B cell (primary cell): ENCODE results near the gene COL6A1. TPM values are rescaled to one million over a fixed set of nuclear protein-coding genes. Genes with fewer than 3 reads are reported as not detected.

Source experiments
- ATAC-seq: fragments of 200-7000 bp; cut with Tn5 transposase; one replicate; pipeline ENCODE4 v1.10.0; 2021; ENCODE audit warnings: low read depth, mild to moderate bottlenecking, moderate number of reproducible peaks, moderate library complexity
- CTCF ChIA-PET: fragments of 350-600 bp; sonication (Branson Sonifier 250); formaldehyde crosslinking; loops from one replicate; lab custom pipeline; 2021; ENCODE audit warnings: antibody characterized with exemption, inconsistent platforms; lab: Charles Lee
- POLR2A ChIA-PET: fragments of 350-600 bp; sonication (Branson Sonifier 250); formaldehyde crosslinking; loops from one replicate; lab custom pipeline; 2021; ENCODE audit warnings: antibody characterized with exemption; lab: Charles Lee
- DNase-seq: peaks from one replicate; pipeline ENCODE4 v3.0.0; 2013
- H2AFZ ChIP-seq: 2 replicates; pipeline ENCODE4 v1.6.1; 2012; ENCODE audit warnings: mild to moderate bottlenecking, low read depth, low read length; ENCODE audit not compliant: insufficient read depth, poor library complexity, severe bottlenecking
- H3K27ac ChIP-seq, 2 donors: 1 replicate in 1 of 2; 2 replicates in 1 of 2; pipeline ENCODE4 v1.5.1; 2012 to 2013; ENCODE audit warnings: low read length in 2 of 2, mild to moderate bottlenecking in 2 of 2, moderate library complexity in 1 of 2
- H3K27me3 ChIP-seq, 4 experiments: fragments of 200-600 bp in 1 of 4; sonication (generic) in 1 of 4; replicated peaks in 1 of 4; 1 replicate in 2 of 4; 2 replicates in 2 of 4; pipeline versions ENCODE4 v1.6.1 to v1.7.0; 2013 to 2016; ENCODE audit warnings: low read length in 3 of 4, mild to moderate bottlenecking in 2 of 4, mixed read lengths in 1 of 4, moderate library complexity in 1 of 4; ENCODE audit not compliant: insufficient read depth in 4 of 4, control insufficient read depth in 3 of 4; ENCODE audit errors: control extremely low read depth in 1 of 4
- H3K36me3 ChIP-seq, 2 experiments: replicated peaks in 1 of 2; 1 replicate in 1 of 2; 2 replicates in 1 of 2; pipeline versions ENCODE4 v1.6.1 to v1.7.1; 2013; ENCODE audit warnings: low read length in 1 of 2; ENCODE audit not compliant: insufficient read depth in 2 of 2, control insufficient read depth in 1 of 2; ENCODE audit errors: control extremely low read depth in 1 of 2, extremely low read depth in 1 of 2
- H3K4me1 ChIP-seq, 2 donors: fragments of 200-600 bp in 1 of 2; sonication (generic) in 1 of 2; 1 replicate in 1 of 2; 2 replicates in 1 of 2; pipeline versions ENCODE4 v1.5.1 to v1.6.1; 2013 to 2017; ENCODE audit warnings: low read length in 2 of 2; ENCODE audit not compliant: control insufficient read depth in 2 of 2, insufficient read depth in 2 of 2
- H3K4me2 ChIP-seq: replicated peaks from 2 replicates; pipeline ENCODE3; 2012; ENCODE audit warnings: mild to moderate bottlenecking, low read depth, low read length; ENCODE audit not compliant: poor library complexity, severe bottlenecking
- H3K4me3 ChIP-seq, 5 experiments: fragments of 200-600 bp in 1 of 5; sonication (generic) in 1 of 5; 1 replicate in 3 of 5; 2 replicates in 2 of 5; pipeline versions ENCODE4 v1.5.1 to v1.7.0; 2011 to 2016; ENCODE audit warnings: low read length in 4 of 5, mild to moderate bottlenecking in 4 of 5, low read depth in 2 of 5, control low read depth in 1 of 5, moderate library complexity in 1 of 5; ENCODE audit not compliant: insufficient read depth in 1 of 5; ENCODE audit errors: control extremely low read depth in 1 of 5, extremely low read depth in 1 of 5
- H3K79me2 ChIP-seq: fragments of 200-600 bp; sonication (generic); one replicate; pipeline ENCODE4 v1.6.0; 2016; ENCODE audit warnings: low read length; ENCODE audit not compliant: control insufficient read depth, insufficient read depth
- H3K9ac ChIP-seq: fragments of 200-600 bp; sonication (generic); 2 replicates; pipeline ENCODE4 v1.6.1; 2017; ENCODE audit warnings: mild to moderate bottlenecking, low read length, moderate library complexity
- H3K9me3 ChIP-seq, 3 donors: one replicate each; pipeline versions ENCODE4 v1.6.1 to v1.7.1; 2013; ENCODE audit warnings: low read length in 2 of 3; ENCODE audit not compliant: control insufficient read depth in 2 of 3, insufficient read depth in 1 of 3; ENCODE audit errors: control extremely low read depth in 1 of 3
- H4K20me1 ChIP-seq: 2 replicates; pipeline ENCODE4 v1.6.0; 2012; ENCODE audit warnings: mild to moderate bottlenecking, low read length; ENCODE audit not compliant: insufficient read depth, control insufficient read depth, poor library complexity, severe bottlenecking
- H3K27ac Mint-ChIP-seq: one replicate; pipeline ENCODE4 v1.8.0; 2021; ENCODE audit warnings: mixed read lengths
- H3K27me3 Mint-ChIP-seq: one replicate; pipeline ENCODE4 v1.8.0; 2021; ENCODE audit warnings: mixed read lengths
- H3K4me1 Mint-ChIP-seq: one replicate; pipeline ENCODE4 v1.8.0; 2021; ENCODE audit warnings: mixed read lengths
- H3K4me3 Mint-ChIP-seq: one replicate; pipeline ENCODE4 v1.8.0; 2021; ENCODE audit warnings: mixed read lengths
- H3K9me3 Mint-ChIP-seq: one replicate; pipeline ENCODE4 v1.8.0; 2022; ENCODE audit warnings: mixed read lengths; ENCODE audit not compliant: insufficient read depth
- EZH2 ChIP-seq: IDR thresholded peaks from 2 replicates; pipeline ENCODE4 v1.6.1; 2012; ENCODE audit warnings: borderline replicate concordance, low read depth, mild to moderate bottlenecking, moderate library complexity, low read length; ENCODE audit not compliant: insufficient read depth, poor library complexity, severe bottlenecking
- WGBS: methylation state at CpG from one replicate; pipeline ENCODE4 v1.1.5; 2013; ENCODE audit warnings: missing lambda C conversion rate; ENCODE audit not compliant: insufficient coverage; 5-methylcytosine and 5-hydroxymethylcytosine counted together
- intact Hi-C: fragments of 100-400 bp; cut with micrococcal nuclease; formaldehyde crosslinking; loops from one replicate; pipeline ENCODE4 v1.10.0; 2022
- polyA plus RNA-seq: library from polyadenylated mRNA; depleted of rRNA; stranded (reverse); fragments of >200 nt; gene quantifications from 2 replicates; pipeline ENCODE4 v1.2.3, GENCODE V29; 2012
- total RNA-seq, 2 donors: library from RNA; stranded (reverse); fragments of 120-200 nt in 1 of 2; gene quantifications; 1 replicate in 1 of 2; 2 replicates in 1 of 2; pipeline versions ENCODE4 v1.2.3 to v1.2.4, GENCODE V29; 2013 to 2022
- TF ChIP-seq, protein P1 (sequence below): fragments of 200-600 bp; IDR thresholded peaks from one replicate; pipeline ENCODE4 v1.8.0; 2022; ENCODE audit warnings: antibody characterized with exemption, mild to moderate bottlenecking

Gene COL6A1
- total and polyA plus RNA-seq, 2 donors (not counting 1 experiment from before 2014, with no cell fraction given): 0.39 to 0.67 TPM

DNA sequence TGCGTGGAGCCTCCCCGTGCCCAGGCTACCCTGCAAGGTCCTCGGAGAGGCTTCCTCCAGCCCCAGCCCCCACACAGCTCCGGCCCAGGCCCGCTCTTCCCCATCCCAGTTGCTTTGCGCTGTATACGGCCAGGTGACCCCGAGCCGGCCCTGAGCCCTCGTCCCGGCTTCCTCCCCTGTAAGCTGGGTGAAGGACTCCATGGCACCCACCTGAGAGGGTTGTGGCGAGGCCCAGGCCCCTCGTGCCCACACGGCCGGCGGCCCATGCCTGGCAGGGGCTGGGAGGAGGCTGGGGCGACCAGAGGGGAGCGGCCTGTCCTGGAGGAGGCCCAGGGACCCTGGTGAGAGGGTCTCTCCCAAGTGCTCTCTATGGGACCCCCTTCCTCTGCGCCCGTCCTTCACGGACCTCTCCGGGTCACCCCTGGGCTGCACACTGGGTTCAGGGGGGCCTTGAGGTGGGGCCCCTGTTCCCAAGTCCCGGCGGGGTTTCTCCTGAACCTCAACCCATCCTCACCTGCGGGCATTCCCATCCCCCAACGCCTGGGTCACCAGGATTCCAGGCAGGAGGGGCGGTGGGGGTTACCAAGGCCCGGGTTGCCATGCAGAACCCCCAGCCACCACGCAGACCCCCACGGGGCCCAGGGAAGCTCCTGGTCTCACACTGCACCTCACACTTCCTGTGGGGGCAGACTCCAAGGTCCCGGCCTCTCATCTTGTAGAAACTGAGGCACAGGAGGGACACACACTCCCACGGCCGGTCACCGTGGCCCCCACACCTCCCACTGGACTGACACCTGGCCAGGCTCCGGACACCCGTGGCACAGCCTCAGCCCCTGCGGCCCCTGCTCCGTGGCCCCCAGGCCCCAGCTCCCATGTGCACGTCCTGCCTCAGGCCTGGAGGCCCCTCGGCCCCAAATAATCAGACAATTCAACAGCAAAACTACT, 25.2 kb downstream of the COL6A1 start:
- DNase-seq (no peak), ATAC-seq (no peak)
- Mint-ChIP-seq H3K9me3 (peaks cover 3% of the 10 kb centered on the region), H3K27me3 (no peaks in the 10 kb centered on the region), H3K27ac (no peak overlapping the region), H3K4me1 (no peaks in the 10 kb centered on the region), H3K4me3 (no peak overlapping the region)
- no peaks in the 10 kb centered on the region for H4K20me1 ChIP-seq
- H3K27ac ChIP-seq: no peak overlapping the region
- intact Hi-C loops: no loop called here
- H3K4me1 ChIP-seq: no peaks in the 10 kb centered on the region
- no peaks in the 10 kb centered on the region for H3K27me3 ChIP-seq
- POLR2A ChIA-PET: no interaction called here
- H3K79me2 ChIP-seq: no peaks in the 10 kb centered on the region
- 96% methylated on average over 40 of the region's 40 CpGs for WGBS
- CTCF ChIA-PET: no interaction called here
- no peak overlapping the region for H3K4me2 ChIP-seq
- H3K9ac ChIP-seq: no peak overlapping the region
- no peak overlapping the region for H3K4me3 ChIP-seq
- TF ChIP-seq EZH2: no peak
- TF ChIP-seq, protein P1, sequence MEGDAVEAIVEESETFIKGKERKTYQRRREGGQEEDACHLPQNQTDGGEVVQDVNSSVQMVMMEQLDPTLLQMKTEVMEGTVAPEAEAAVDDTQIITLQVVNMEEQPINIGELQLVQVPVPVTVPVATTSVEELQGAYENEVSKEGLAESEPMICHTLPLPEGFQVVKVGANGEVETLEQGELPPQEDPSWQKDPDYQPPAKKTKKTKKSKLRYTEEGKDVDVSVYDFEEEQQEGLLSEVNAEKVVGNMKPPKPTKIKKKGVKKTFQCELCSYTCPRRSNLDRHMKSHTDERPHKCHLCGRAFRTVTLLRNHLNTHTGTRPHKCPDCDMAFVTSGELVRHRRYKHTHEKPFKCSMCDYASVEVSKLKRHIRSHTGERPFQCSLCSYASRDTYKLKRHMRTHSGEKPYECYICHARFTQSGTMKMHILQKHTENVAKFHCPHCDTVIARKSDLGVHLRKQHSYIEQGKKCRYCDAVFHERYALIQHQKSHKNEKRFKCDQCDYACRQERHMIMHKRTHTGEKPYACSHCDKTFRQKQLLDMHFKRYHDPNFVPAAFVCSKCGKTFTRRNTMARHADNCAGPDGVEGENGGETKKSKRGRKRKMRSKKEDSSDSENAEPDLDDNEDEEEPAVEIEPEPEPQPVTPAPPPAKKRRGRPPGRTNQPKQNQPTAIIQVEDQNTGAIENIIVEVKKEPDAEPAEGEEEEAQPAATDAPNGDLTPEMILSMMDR: no peak
- H2AFZ ChIP-seq: no peak overlapping the region
- H3K9me3 ChIP-seq: peaks cover 0 to 62% (median 0%) of the 10 kb centered on the region in 3 donors
- H3K36me3 ChIP-seq: no peaks in the 10 kb centered on the region

DNA sequence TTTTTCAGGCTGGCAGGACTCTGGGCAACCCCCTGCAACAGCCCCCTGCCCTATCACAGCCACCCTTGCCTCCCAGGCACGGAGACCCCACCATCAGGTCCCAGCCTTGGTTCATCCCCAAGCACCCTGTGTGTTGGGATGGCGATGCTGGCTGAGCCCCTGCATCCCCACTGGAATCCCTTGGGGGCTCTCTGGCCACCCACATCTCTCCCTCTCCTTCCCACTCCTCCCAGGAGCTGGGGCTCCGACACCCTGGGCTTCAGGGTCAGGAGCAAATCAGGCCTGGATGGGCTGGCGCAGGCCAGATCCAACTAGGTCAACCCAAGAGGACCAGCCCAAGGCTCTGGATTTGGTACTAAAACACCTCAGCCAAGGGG, 25.9 kb downstream of the COL6A1 start:
- POLR2A ChIA-PET: no interaction called here
- intact Hi-C loops: no loop called here
- Histone ChIP-seq H3K79me2 (no peaks in the 10 kb centered on the region), H3K4me1 (no peaks in the 10 kb centered on the region), H3K27me3 (no peaks in the 10 kb centered on the region), H3K36me3 (no peaks in the 10 kb centered on the region), H3K27ac (no peak overlapping the region), H3K9ac (no peak overlapping the region), H3K4me3 (no peak overlapping the region), H3K9me3 (peaks cover 0 to 56% (median 0%) of the 10 kb centered on the region in 3 donors), H2AFZ (no peak overlapping the region), H4K20me1 (no peaks in the 10 kb centered on the region), H3K4me2 (no peak overlapping the region)
- H3K27ac Mint-ChIP-seq: no peak overlapping the region
- WGBS: 82% methylated on average over 4 of the region's 4 CpGs
- DNase-seq (no peak), ATAC-seq (no peak)
- CTCF ChIA-PET: no interaction called here
- no peaks in the 10 kb centered on the region for H3K4me1 Mint-ChIP-seq
- no peak for TF ChIP-seq EZH2
- TF ChIP-seq, protein P1: no peak
- no peak overlapping the region for H3K4me3 Mint-ChIP-seq
- peaks cover under 1% of the 10 kb centered on the region for H3K27me3 Mint-ChIP-seq
- H3K9me3 Mint-ChIP-seq: peaks cover 3% of the 10 kb centered on the region
